PC-3 (cell line): ENCODE data around the gene PLEKHH3. TPM values are rescaled to one million over a fixed set of nuclear protein-coding genes. Genes with fewer than 3 reads are reported as not detected.
A peak's percentile ranks its signal among the peaks of the same experiment; 100 is the strongest.

Source experiments
- ATAC-seq: fragments of 200-7000 bp; cut with Tn5 transposase; 2 replicates; pipeline ENCODE4 v1.9.1; 2020; ENCODE audit warnings: mild to moderate bottlenecking, moderate library complexity
- BruUV-seq: library from RNA; stranded (reverse); fragments of 400-500 nt; replicated peaks from 2 replicates; lab custom pipeline; 2021; lab: Mats Ljungman, UMichigan
- CTCF ChIA-PET: fragments of 300-600 bp; sonication (Branson Sonifier 250); formaldehyde crosslinking; loops from one replicate; lab custom pipeline; 2022; ENCODE audit warnings: antibody characterized with exemption; lab: Charles Lee
- POLR2A ChIA-PET: fragments of 300-600 bp; sonication (Branson Sonifier 250); formaldehyde crosslinking; loops from one replicate; lab custom pipeline; 2022; ENCODE audit warnings: antibody characterized with exemption; ENCODE audit not compliant: unreplicated experiment; lab: Charles Lee
- DNase-seq: peaks from one replicate; pipeline ENCODE4 v3.0.0-alpha.2; 2015
- H2AFZ ChIP-seq: fragments of 300-600 bp; sonication (generic); 2 replicates; pipeline ENCODE4 v1.6.0; 2016; ENCODE audit warnings: antibody characterized with exemption, low read length
- H3F3A ChIP-seq: fragments of 300-600 bp; sonication (generic); one replicate; pipeline ENCODE4 v1.6.0; 2017; ENCODE audit warnings: antibody characterized with exemption, low read length, control low read depth, mild to moderate bottlenecking; ENCODE audit not compliant: unreplicated experiment
- H3K27ac ChIP-seq: fragments of 300-600 bp; sonication (generic); 2 replicates; pipeline ENCODE4 v1.5.1; 2016; ENCODE audit warnings: mild to moderate bottlenecking, low read length
- H3K27me3 ChIP-seq: fragments of 300-600 bp; sonication (generic); 2 replicates; pipeline ENCODE4 v1.6.1; 2016; ENCODE audit warnings: low read length, mixed read lengths
- H3K36me3 ChIP-seq: fragments of 300-600 bp; sonication (generic); 2 replicates; pipeline ENCODE4 v1.6.1; 2016; ENCODE audit warnings: low read depth, mixed run types, low read length, mixed read lengths
- H3K4me1 ChIP-seq: fragments of 300-600 bp; sonication (generic); 2 replicates; pipeline ENCODE4 v1.5.1; 2016; ENCODE audit warnings: low read length; ENCODE audit not compliant: insufficient read depth
- H3K4me2 ChIP-seq: fragments of 300-600 bp; sonication (generic); 2 replicates; pipeline ENCODE4 v1.6.0; 2016; ENCODE audit warnings: low read length
- H3K4me3 ChIP-seq: fragments of 300-600 bp; sonication (generic); 2 replicates; pipeline ENCODE4 v1.5.1; 2016; ENCODE audit warnings: mild to moderate bottlenecking, low read length, mixed read lengths
- H3K79me2 ChIP-seq: fragments of 300-600 bp; sonication (generic); 2 replicates; pipeline ENCODE4 v1.6.1; 2017; ENCODE audit warnings: low read length, mixed read lengths
- H3K9ac ChIP-seq: fragments of 300-600 bp; sonication (generic); 2 replicates; pipeline ENCODE4 v1.6.0; 2016; ENCODE audit warnings: mild to moderate bottlenecking, low read length
- H3K9me2 ChIP-seq: fragments of 300-600 bp; sonication (generic); replicated peaks from 2 replicates; pipeline ENCODE4 v1.6.1; 2016; ENCODE audit warnings: mixed run types, low read length, mixed read lengths
- H3K9me3 ChIP-seq: fragments of 300-600 bp; sonication (generic); 2 replicates; pipeline ENCODE4 v1.6.1; 2016; ENCODE audit warnings: low read length, mixed read lengths
- H4K20me1 ChIP-seq: fragments of 300-600 bp; sonication (generic); 2 replicates; pipeline ENCODE4 v1.6.1; 2016; ENCODE audit warnings: low read length, mixed read lengths
- CTCF ChIP-seq: fragments of 300-600 bp; sonication (generic); conservative IDR thresholded peaks from 2 replicates; pipeline ENCODE4 v1.5.1; 2017; ENCODE audit warnings: antibody characterized with exemption, low read depth, mild to moderate bottlenecking, low read length
- EZH2 ChIP-seq: fragments of 300-600 bp; sonication (generic); IDR thresholded peaks from one replicate; pipeline ENCODE4 v1.6.1; 2017; ENCODE audit warnings: antibody characterized with exemption, mild to moderate bottlenecking, low read length; ENCODE audit not compliant: unreplicated experiment
- EZH2phosphoT487 ChIP-seq: fragments of 300-600 bp; sonication (generic); IDR thresholded peaks from 2 replicates; pipeline ENCODE4 v1.6.1; 2018; ENCODE audit warnings: mild to moderate bottlenecking, antibody characterized with exemption, low read length, borderline replicate concordance
- intact Hi-C: fragments of 100-400 bp; cut with micrococcal nuclease; formaldehyde crosslinking; loops from 2 replicates; pipeline ENCODE4 v1.9.0; 2023
- total RNA-seq: library from RNA; depleted of rRNA; stranded (reverse); fragments of >200 nt; gene quantifications from 2 replicates; pipeline ENCODE4 v1.2.3, GENCODE V29; 2014

Gene PLEKHH3
- total RNA-seq, 1 experiment from 2014 or later: 20.1 TPM

- H3K79me2 ChIP-seq: no peaks in the 10 kb centered on the region
- ChIA-PET CTCF (no interaction called here), POLR2A (no interaction called here)
- peaks cover 4% of the 10 kb centered on the region; the same call in 1 of the 2 replicates for H3K4me1 ChIP-seq
- intact Hi-C loops: no loop called here
- H3K9ac ChIP-seq: no peak overlapping the region
- no peak overlapping the region for H3K4me2 ChIP-seq
- no TSS peak for BruUV-seq
- ATAC-seq: no peak
- TF ChIP-seq EZH2 (no peak), EZH2phosphoT487 (no peak), CTCF (no peak)
- no peaks in the 10 kb centered on the region for H4K20me1 ChIP-seq
- no peak overlapping the region for H2AFZ ChIP-seq
- no peak overlapping the region for H3K4me3 ChIP-seq
- H3K36me3 ChIP-seq: no peaks in the 10 kb centered on the region; the same call in 1 of the 2 replicates
- H3K27me3 ChIP-seq: no peaks in the 10 kb centered on the region
- DNase-seq: no peak
- no peaks in the 10 kb centered on the region for H3K9me2 ChIP-seq
- no peaks in the 10 kb centered on the region for H3K9me3 ChIP-seq
- H3F3A ChIP-seq: no peaks in the 10 kb centered on the region
- no peak overlapping the region for H3K27ac ChIP-seq
Observed at GRCh38 chr17:42702446-42702845, 25.7 kb upstream of the PLEKHH3 start.

- no peak overlapping the region for H3K27ac ChIP-seq
- ATAC-seq (no peak), DNase-seq (no peak)
- H3K9me3 ChIP-seq: no peaks in the 10 kb centered on the region
- H2AFZ ChIP-seq: no peak overlapping the region
- no peaks in the 10 kb centered on the region for H3K9me2 ChIP-seq
- peaks cover 4% of the 10 kb centered on the region; the same call in 1 of the 2 replicates for H3K4me1 ChIP-seq
- H3K9ac ChIP-seq: no peak overlapping the region
- H3K36me3 ChIP-seq: no peaks in the 10 kb centered on the region; the same call in none of the 2 replicates
- no peaks in the 10 kb centered on the region for H3K27me3 ChIP-seq
- no peak overlapping the region for H3K4me3 ChIP-seq
- H3K79me2 ChIP-seq: no peaks in the 10 kb centered on the region
- BruUV-seq: no TSS peak
- no peaks in the 10 kb centered on the region for H4K20me1 ChIP-seq
- no peaks in the 10 kb centered on the region for H3F3A ChIP-seq
- TF ChIP-seq CTCF: no peak
- no peak for TF ChIP-seq EZH2phosphoT487
- TF ChIP-seq EZH2: no peak
- intact Hi-C loops: no loop called here
- POLR2A ChIA-PET: no interaction called here
- H3K4me2 ChIP-seq: no peak overlapping the region
- CTCF ChIA-PET: no interaction called here
Observed at GRCh38 chr17:42700586-42701289, 23.9 kb upstream of the PLEKHH3 start.

GRCh38 chr17:42699415-42699740 is 22.6 kb upstream of the PLEKHH3 start:
- TF ChIP-seq EZH2: no peak
- no peak for TF ChIP-seq CTCF
- no peak for TF ChIP-seq EZH2phosphoT487
- Histone ChIP-seq H3K36me3 (no peaks in the 10 kb centered on the region; the same call in none of the 2 replicates), H3K4me1 (peaks cover 4% of the 10 kb centered on the region; the same call in 1 of the 2 replicates), H4K20me1 (no peaks in the 10 kb centered on the region), H3K4me2 (no peak overlapping the region), H3K9me3 (no peaks in the 10 kb centered on the region), H3F3A (no peaks in the 10 kb centered on the region), H3K27me3 (no peaks in the 10 kb centered on the region), H3K79me2 (no peaks in the 10 kb centered on the region), H3K9ac (no peak overlapping the region), H3K9me2 (no peaks in the 10 kb centered on the region), H2AFZ (no peak overlapping the region), H3K27ac (no peak overlapping the region), H3K4me3 (no peak overlapping the region)
- ATAC-seq (no peak), DNase-seq (no peak)
- POLR2A ChIA-PET: no interaction called here
- TSS peak; percentile 35 for BruUV-seq
- intact Hi-C loops: no loop called here
- CTCF ChIA-PET: interaction anchor here (0.6 kb wide), 1 partner anchor 121 kb away, joined by 16 read pairs; no protein-coding TSS in a partner anchor
